Lower lobe of right lung (tissue), 2 donors: ENCODE results near the gene PLEKHA7. TPM values are rescaled to one million over a fixed set of nuclear protein-coding genes. Genes with fewer than 3 reads are reported as not detected.

Experiments
- ATAC-seq, 2 donors: fragments of 200-7000 bp; cut with Tn5 transposase; one replicate each; pipeline ENCODE4 v1.9.1; 2020 to 2022; ENCODE audit warnings: mild to moderate bottlenecking in 2 of 2, moderate library complexity in 2 of 2
- DNase-seq: peaks from one replicate; pipeline ENCODE4 v3.0.0-alpha.2; 2020
- H3K27ac ChIP-seq: fragments of 200-600 bp; one replicate; pipeline ENCODE4 v1.8.0; 2022
- H3K27me3 ChIP-seq: fragments of 200-600 bp; one replicate; pipeline ENCODE4 v1.8.0; 2022; ENCODE audit warnings: low read depth
- H3K36me3 ChIP-seq: fragments of 200-600 bp; one replicate; pipeline ENCODE4 v1.8.0; 2022; ENCODE audit warnings: mild to moderate bottlenecking
- H3K4me1 ChIP-seq: fragments of 200-600 bp; one replicate; pipeline ENCODE4 v1.8.0; 2022
- H3K4me3 ChIP-seq: fragments of 200-600 bp; one replicate; pipeline ENCODE4 v1.8.0; 2022; ENCODE audit warnings: mild to moderate bottlenecking
- H3K9me3 ChIP-seq: fragments of 200-600 bp; one replicate; pipeline ENCODE4 v1.8.0; 2022
- CTCF ChIP-seq: fragments of 200-600 bp; IDR thresholded peaks from one replicate; pipeline ENCODE4 v1.8.0; 2022; ENCODE audit warnings: antibody characterized with exemption, mild to moderate bottlenecking
- intact Hi-C: fragments of 100-400 bp; cut with DNase I; formaldehyde crosslinking; loops from one replicate; pipeline ENCODE4 v1.11.0; 2022
- total RNA-seq: library from RNA; stranded (reverse); fragmentation: NEBNext Ultra II Directional; extraction: Animal tissue kit (Norgen Biotek cat#: 25700); gene quantifications from one replicate; pipeline ENCODE4 v1.2.1, GENCODE V29; 2021
- donor health status: DM: no; HTN: yes; CAD: no; lungs with severe emphysema.

PLEKHA7 gene
- total RNA-seq, 1 donor from 2014 or later, result 44.0 TPM

- intact Hi-C loops, result no loop called here
- no peak for TF ChIP-seq CTCF
- no peaks in the 10 kb centered on the region for H3K36me3 ChIP-seq
- no peak overlapping the region for H3K4me3 ChIP-seq
- H3K27me3 ChIP-seq, result no peaks in the 10 kb centered on the region
- H3K4me1 ChIP-seq, result peaks cover 10% of the 10 kb centered on the region
- no peaks in the 10 kb centered on the region for H3K9me3 ChIP-seq
- H3K27ac ChIP-seq, result peak overlapping the region; percentile 39
- ATAC-seq (no peak), DNase-seq (no peak)
Measured at GRCh38 chr11:16975906-16976305, 38.3 kb downstream of the PLEKHA7 start.

DNA sequence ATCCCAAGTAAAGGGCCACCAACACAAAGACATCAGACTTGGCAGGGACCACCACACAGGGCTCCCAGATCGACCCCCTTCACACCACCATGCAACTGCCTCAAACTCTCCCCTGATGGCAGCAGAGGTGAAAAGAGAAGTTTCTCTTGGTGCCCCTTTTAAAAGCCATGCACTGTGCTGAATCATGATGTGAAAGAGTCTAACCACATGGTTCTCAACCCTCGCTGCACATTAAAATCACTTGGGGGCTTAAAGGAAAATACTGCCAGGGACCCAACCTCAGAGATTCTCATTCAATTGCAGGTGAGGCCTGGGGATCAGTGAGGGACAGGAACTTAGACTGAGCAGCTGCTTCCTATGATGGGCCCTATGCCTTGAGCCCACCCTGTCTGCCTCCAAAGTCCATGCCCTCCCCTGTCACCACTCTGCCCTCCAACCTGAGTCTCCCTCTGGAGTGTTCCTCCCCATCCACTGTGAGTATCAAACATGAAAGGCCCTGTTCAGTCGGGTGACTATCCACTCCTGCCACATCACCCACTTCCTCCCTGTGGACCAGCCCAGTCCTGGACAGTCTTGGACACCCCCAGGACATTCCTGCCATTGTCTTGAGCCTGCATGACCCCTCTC is 40.8 kb downstream of the PLEKHA7 start:
- Histone ChIP-seq H3K4me3 (no peak overlapping the region), H3K9me3 (no peaks in the 10 kb centered on the region), H3K36me3 (no peaks in the 10 kb centered on the region), H3K27ac (no peak overlapping the region), H3K27me3 (no peaks in the 10 kb centered on the region), H3K4me1 (peaks cover 19% of the 10 kb centered on the region)
- no peak for TF ChIP-seq CTCF
- ATAC-seq, result no peak
- intact Hi-C loops, result no loop called here
- no peak for DNase-seq

- DNase-seq, result no peak
- intact Hi-C loops, result no loop called here
- Histone ChIP-seq H3K4me3 (no peak overlapping the region), H3K4me1 (peaks cover 9% of the 10 kb centered on the region), H3K27me3 (no peaks in the 10 kb centered on the region), H3K9me3 (no peaks in the 10 kb centered on the region), H3K27ac (no peak overlapping the region), H3K36me3 (no peaks in the 10 kb centered on the region)
- no peak for ATAC-seq
- no peak for TF ChIP-seq CTCF
Measured at GRCh38 chr11:16969010-16969999, 44.9 kb downstream of the PLEKHA7 start.

GRCh38 chr11:16968196-16968595 is 46.0 kb downstream of the PLEKHA7 start:
- Histone ChIP-seq H3K4me3 (no peak overlapping the region), H3K36me3 (no peaks in the 10 kb centered on the region), H3K27ac (no peak overlapping the region), H3K9me3 (no peaks in the 10 kb centered on the region), H3K4me1 (peaks cover 9% of the 10 kb centered on the region), H3K27me3 (no peaks in the 10 kb centered on the region)
- ATAC-seq, result no peak
- TF ChIP-seq CTCF, result no peak
- intact Hi-C loops, result no loop called here
- no peak for DNase-seq

DNA sequence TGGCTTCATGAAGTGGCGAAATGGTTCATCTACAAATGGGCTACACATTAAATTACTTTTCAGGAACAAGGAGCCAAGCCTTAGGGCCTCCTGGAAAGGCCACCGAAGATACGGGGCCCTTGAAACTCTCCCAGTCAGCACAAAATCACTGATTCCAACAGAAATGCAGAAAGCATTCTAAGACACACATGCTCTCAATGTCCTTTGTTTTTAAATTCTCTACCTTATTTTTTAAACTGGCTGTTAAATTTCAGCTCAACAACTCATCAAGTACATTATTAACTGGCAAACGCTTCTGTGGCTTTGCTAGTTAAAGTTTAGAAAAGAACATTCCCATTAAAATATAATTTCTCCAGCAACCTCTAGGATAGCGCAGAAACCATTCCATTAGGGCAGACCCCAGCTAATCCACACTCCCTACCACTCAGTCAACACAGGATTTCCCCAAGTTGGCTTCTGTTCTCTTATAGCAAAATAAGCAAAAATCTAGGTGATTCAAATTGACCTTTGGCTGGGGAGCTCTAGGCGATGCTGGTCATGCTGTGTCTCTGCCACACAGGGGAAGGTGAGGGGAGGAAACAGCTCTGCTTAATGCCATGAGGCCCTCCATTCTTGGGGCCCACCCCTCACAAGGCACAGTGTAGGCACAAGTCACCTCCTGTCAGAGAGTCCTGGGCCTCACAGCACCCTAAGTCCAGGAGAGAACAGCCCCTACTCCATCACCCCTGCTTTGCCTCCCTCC is 47.1 kb downstream of the PLEKHA7 start:
- H3K27ac ChIP-seq, result no peak overlapping the region
- TF ChIP-seq CTCF, result no peak
- intact Hi-C loops, result no loop called here
- no peak overlapping the region for H3K4me3 ChIP-seq
- DNase-seq, result no peak
- H3K36me3 ChIP-seq, result no peaks in the 10 kb centered on the region
- peak; percentile 26 to 30 for ATAC-seq
- no peaks in the 10 kb centered on the region for H3K27me3 ChIP-seq
- H3K4me1 ChIP-seq, result peaks cover 9% of the 10 kb centered on the region
- H3K9me3 ChIP-seq, result no peaks in the 10 kb centered on the region
